ENCODE measurements around the gene PKIB.

DNA sequence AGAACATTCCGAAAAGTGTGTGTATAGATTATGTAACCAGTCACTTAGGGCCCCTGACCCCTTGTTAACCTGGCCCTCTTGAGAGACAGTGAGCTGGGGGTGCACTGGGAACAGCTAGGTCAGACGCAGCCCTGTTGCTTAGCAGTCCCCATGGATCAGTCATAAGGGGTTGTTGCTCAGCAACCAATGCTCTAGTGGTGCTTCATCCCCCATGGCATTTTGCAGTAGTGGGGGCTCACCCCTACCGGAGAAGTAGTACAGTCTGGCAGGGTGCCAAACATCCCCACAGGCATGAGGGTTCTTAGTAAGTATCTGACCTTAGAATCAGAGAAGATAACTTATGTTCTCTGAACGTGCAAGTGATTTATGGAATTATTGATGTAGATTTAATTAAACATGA lies 12.3 kb downstream of the PKIB start:
- TF ChIP-seq, protein P1, sequence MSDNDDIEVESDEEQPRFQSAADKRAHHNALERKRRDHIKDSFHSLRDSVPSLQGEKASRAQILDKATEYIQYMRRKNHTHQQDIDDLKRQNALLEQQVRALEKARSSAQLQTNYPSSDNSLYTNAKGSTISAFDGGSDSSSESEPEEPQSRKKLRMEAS (IDR thresholded peaks at IDR 0.05; ENCODE audit: low read depth, low read length) = no peak
- TF ChIP-seq, protein P2, sequence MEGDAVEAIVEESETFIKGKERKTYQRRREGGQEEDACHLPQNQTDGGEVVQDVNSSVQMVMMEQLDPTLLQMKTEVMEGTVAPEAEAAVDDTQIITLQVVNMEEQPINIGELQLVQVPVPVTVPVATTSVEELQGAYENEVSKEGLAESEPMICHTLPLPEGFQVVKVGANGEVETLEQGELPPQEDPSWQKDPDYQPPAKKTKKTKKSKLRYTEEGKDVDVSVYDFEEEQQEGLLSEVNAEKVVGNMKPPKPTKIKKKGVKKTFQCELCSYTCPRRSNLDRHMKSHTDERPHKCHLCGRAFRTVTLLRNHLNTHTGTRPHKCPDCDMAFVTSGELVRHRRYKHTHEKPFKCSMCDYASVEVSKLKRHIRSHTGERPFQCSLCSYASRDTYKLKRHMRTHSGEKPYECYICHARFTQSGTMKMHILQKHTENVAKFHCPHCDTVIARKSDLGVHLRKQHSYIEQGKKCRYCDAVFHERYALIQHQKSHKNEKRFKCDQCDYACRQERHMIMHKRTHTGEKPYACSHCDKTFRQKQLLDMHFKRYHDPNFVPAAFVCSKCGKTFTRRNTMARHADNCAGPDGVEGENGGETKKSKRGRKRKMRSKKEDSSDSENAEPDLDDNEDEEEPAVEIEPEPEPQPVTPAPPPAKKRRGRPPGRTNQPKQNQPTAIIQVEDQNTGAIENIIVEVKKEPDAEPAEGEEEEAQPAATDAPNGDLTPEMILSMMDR (IDR thresholded peaks at IDR 0.05; ENCODE audit: low read depth, low read length) = no peak
- TF ChIP-seq POLR2A (IDR thresholded peaks at IDR 0.05; ENCODE audit: extremely low read depth, insufficient read length) = no peak

Measured in NB4 (cell line).